Neural cell (in vitro differentiated cells): ENCODE measurements around the gene CIDEA. TPM values are rescaled to one million over a fixed set of nuclear protein-coding genes. Genes with fewer than 3 reads are reported as not detected.

Experiments
- H2AFZ ChIP-seq: fragments of 200-600, 300-800 bp; sonication (generic), shearing (Covaris generic); 2 replicates; pipeline ENCODE4 v1.6.0; 2014; ENCODE audit warnings: low read depth, mild to moderate bottlenecking, antibody characterized with exemption, low read length, moderate library complexity
- H3F3A ChIP-seq: fragments of 200-600 bp; shearing (Covaris generic); 2 replicates; pipeline ENCODE4 v1.6.1; 2016; ENCODE audit warnings: mild to moderate bottlenecking, moderate library complexity, mixed read lengths, antibody characterized with exemption, low read length; ENCODE audit not compliant: insufficient read depth, poor library complexity, severe bottlenecking
- H3K27ac ChIP-seq: fragments of 200-600, 300-800 bp; sonication (generic), shearing (Covaris generic); 2 replicates; pipeline ENCODE4 v1.5.1; 2014; ENCODE audit warnings: mild to moderate bottlenecking, low read length, moderate library complexity
- H3K27me3 ChIP-seq: fragments of 300-800, 200-600 bp; sonication (generic), shearing (Covaris generic); 2 replicates; pipeline ENCODE4 v1.6.0; 2014; ENCODE audit warnings: mild to moderate bottlenecking, low read depth, low read length, moderate library complexity; ENCODE audit not compliant: insufficient read depth
- H3K36me3 ChIP-seq: fragments of 300-800, 200-600 bp; sonication (generic), shearing (Covaris generic); 2 replicates; pipeline ENCODE4 v1.5.1; 2014; ENCODE audit warnings: mild to moderate bottlenecking, antibody characterized with exemption, low read length, moderate library complexity; ENCODE audit not compliant: insufficient read depth
- H3K4me2 ChIP-seq: fragments of 300-800, 200-600 bp; sonication (generic), shearing (Covaris generic); 2 replicates; pipeline ENCODE4 v1.6.0; 2014; ENCODE audit warnings: mild to moderate bottlenecking, low read length
- H3K4me3 ChIP-seq: fragments of 300-800, 200-600 bp; sonication (generic), shearing (Covaris generic); 2 replicates; pipeline ENCODE4 v1.5.1; 2014; ENCODE audit warnings: mild to moderate bottlenecking, low read length, moderate library complexity
- H3K79me2 ChIP-seq: fragments of 200-600 bp; shearing (Covaris generic); replicated peaks from 2 replicates; pipeline ENCODE4 v1.6.0; 2014; ENCODE audit warnings: mild to moderate bottlenecking, low read length, moderate library complexity; ENCODE audit not compliant: insufficient read depth
- H3K9ac ChIP-seq: fragments of 300-800, 200-600 bp; sonication (generic), shearing (Covaris generic); 2 replicates; pipeline ENCODE4 v1.6.1; 2016; ENCODE audit warnings: mild to moderate bottlenecking, low read length, mixed read lengths
- H3K9me2 ChIP-seq: fragments of 200-600 bp; shearing (Covaris generic); 2 replicates; pipeline ENCODE4 v1.6.1; 2016; ENCODE audit warnings: mild to moderate bottlenecking, low read length, mixed read lengths; ENCODE audit not compliant: insufficient read depth
- H3K9me3 ChIP-seq: fragments of 200-600, 300-800 bp; sonication (generic), shearing (Covaris generic); 2 replicates; pipeline ENCODE4 v1.6.1; 2016; ENCODE audit warnings: mild to moderate bottlenecking, mixed run types, low read length, moderate library complexity, mixed read lengths
- H4K20me1 ChIP-seq: fragments of 200-600 bp; shearing (Covaris generic); 2 replicates; pipeline ENCODE4 v1.6.1; 2016; ENCODE audit warnings: mild to moderate bottlenecking, mixed run types; ENCODE audit not compliant: insufficient read depth
- CTCF ChIP-seq: fragments of 450-650 bp; IDR thresholded peaks from 2 replicates; pipeline ENCODE4 v1.5.1; 2014; ENCODE audit warnings: antibody characterized with exemption, mild to moderate bottlenecking, moderate library complexity; ENCODE audit not compliant: poor library complexity, severe bottlenecking
- EP300 ChIP-seq: fragments of 450-650 bp; conservative IDR thresholded peaks from 2 replicates; pipeline ENCODE4 v1.6.1; 2014; ENCODE audit warnings: antibody characterized with exemption, mild to moderate bottlenecking, moderate library complexity; ENCODE audit not compliant: poor library complexity, severe bottlenecking
- EZH2 ChIP-seq: fragments of 200-600, 300-800 bp; shearing (Covaris generic), sonication (generic); IDR thresholded peaks from 2 replicates; pipeline ENCODE4 v1.6.1; 2014; ENCODE audit warnings: antibody characterized with exemption, low read length, borderline replicate concordance, mild to moderate bottlenecking; ENCODE audit not compliant: insufficient read depth, poor library complexity, severe bottlenecking
- MXI1 ChIP-seq: fragments of 450-650 bp; conservative IDR thresholded peaks from 2 replicates; pipeline ENCODE4 v1.6.1; 2014; ENCODE audit warnings: antibody characterized with exemption, mild to moderate bottlenecking; ENCODE audit not compliant: poor library complexity, severe bottlenecking
- POLR2AphosphoS5 ChIP-seq: IDR thresholded peaks from 2 replicates; pipeline ENCODE4 v1.6.1; 2012
- RAD21 ChIP-seq: fragments of 450-650 bp; conservative IDR thresholded peaks from 2 replicates; pipeline ENCODE4 v1.6.1; 2014; ENCODE audit warnings: antibody characterized with exemption, mild to moderate bottlenecking, moderate library complexity
- REST ChIP-seq: IDR thresholded peaks from 2 replicates; pipeline ENCODE4 v1.6.1; 2012; ENCODE audit warnings: borderline replicate concordance
- SMC3 ChIP-seq: fragments of 450-650 bp; conservative IDR thresholded peaks from 2 replicates; pipeline ENCODE4 v1.6.1; 2014; ENCODE audit warnings: antibody characterized with exemption, mild to moderate bottlenecking, moderate library complexity; ENCODE audit not compliant: poor library complexity
- TAF1 ChIP-seq: IDR thresholded peaks from 2 replicates; pipeline ENCODE4 v1.6.1; 2012; ENCODE audit warnings: low read depth
- polyA plus RNA-seq: library from polyadenylated mRNA; depleted of rRNA; stranded (reverse); fragments of >200 nt; gene quantifications from 2 replicates; pipeline ENCODE4 v1.2.3, GENCODE V29; 2014

Gene CIDEA
- polyA plus RNA-seq, 1 donor from 2014 or later: not detected

GRCh38 chr18:12312976-12313375, 58.8 kb downstream of the CIDEA start:
- no peak overlapping the region for H3K4me3 ChIP-seq
- H3K9me2 ChIP-seq: no peaks in the 10 kb centered on the region
- no peaks in the 10 kb centered on the region for H3K9me3 ChIP-seq
- no peaks in the 10 kb centered on the region for H3F3A ChIP-seq
- no peaks in the 10 kb centered on the region for H4K20me1 ChIP-seq
- H3K27me3 ChIP-seq: peaks cover 16% of the 10 kb centered on the region
- H3K36me3 ChIP-seq: no peaks in the 10 kb centered on the region
- H3K79me2 ChIP-seq: no peaks in the 10 kb centered on the region
- no peak overlapping the region for H3K9ac ChIP-seq
- no peak overlapping the region for H3K4me2 ChIP-seq
- TF ChIP-seq POLR2AphosphoS5: no peak
- TF ChIP-seq EP300: no peak
- no peak for TF ChIP-seq MXI1
- no peak overlapping the region for H2AFZ ChIP-seq
- no peak overlapping the region for H3K27ac ChIP-seq

GRCh38 chr18:12313530-12314245, 59.5 kb downstream of the CIDEA start:
- Histone ChIP-seq H3K9me2 (no peaks in the 10 kb centered on the region), H3K27me3 (peaks cover 11% of the 10 kb centered on the region), H2AFZ (no peak overlapping the region), H3F3A (no peaks in the 10 kb centered on the region), H3K4me2 (no peak overlapping the region), H3K27ac (no peak overlapping the region), H3K4me3 (no peak overlapping the region), H3K79me2 (no peaks in the 10 kb centered on the region), H3K9ac (no peak overlapping the region), H4K20me1 (no peaks in the 10 kb centered on the region), H3K36me3 (no peaks in the 10 kb centered on the region), H3K9me3 (no peaks in the 10 kb centered on the region)
- TF ChIP-seq CTCF (no peak), RAD21 (no peak), POLR2AphosphoS5 (no peak), REST (no peak), TAF1 (no peak), EP300 (no peak), SMC3 (no peak), EZH2 (no peak), MXI1 (no peak)
